ENCODE results near the gene DAB1. TPM values are rescaled to one million over a fixed set of nuclear protein-coding genes. Genes with fewer than 3 reads are reported as not detected.

The DAB1 gene
- total RNA-seq, 1 donor from 2014 or later: 10.5 TPM

DNA sequence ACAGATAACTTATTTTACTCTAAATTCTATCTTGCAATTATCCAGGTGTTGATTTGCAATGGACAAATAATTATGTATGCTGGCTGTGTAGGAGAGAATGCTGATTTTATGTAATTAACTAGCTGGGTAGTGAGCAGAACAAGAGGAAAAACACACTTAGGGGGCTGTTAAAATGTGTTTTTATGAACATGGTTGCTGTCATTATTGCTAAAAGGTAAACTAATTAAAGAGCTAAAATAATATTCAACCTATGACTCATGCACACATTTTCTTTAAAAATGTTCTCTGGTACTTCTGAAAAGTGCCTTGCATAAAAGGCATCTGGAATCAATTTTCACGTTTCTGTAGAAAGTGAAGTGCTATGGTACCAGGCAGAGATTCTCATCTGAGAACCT lies 265.3 kb downstream of the DAB1 start:
- ATAC-seq (no peak), DNase-seq (ENCODE audit: low spot score) (no peak)
- intact Hi-C loops (cut with DNase I): no loop called here

DNA sequence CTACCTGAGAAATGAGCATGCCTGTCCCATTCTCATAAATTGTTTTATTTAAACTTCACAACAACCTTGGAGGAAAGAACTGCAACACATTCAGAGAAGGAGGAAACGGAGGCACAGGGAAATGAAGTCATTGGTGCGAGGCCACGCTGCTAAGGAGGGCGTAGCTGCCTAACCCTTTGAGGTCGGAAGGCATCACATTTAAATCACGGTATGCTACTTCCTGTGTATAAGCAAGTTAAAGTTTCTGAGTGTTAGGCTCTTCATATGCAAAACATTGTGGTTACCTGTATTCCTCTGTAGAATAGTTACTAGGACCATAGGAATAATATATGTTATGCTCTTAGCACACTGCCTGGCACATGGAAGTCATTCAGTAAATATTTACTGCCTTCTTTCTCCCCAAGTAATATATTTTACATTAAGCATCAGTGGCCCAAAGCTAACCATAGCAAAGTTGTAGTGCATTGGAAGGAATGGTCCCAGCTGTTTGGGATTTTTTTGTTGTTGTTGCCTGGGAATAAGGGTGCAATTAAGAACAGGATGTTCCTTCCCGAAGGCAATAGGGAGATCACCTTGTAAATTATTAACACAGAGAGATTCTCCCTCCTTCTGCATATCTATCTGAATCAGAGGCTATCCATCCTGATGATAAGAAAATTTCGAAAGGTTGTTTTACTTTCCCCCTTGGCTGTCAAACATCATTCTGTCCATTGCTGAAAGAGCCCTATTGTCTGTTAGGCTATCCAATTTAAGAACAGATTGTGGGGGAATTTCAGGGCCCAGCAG lies 265.8 kb downstream of the DAB1 start:
- intact Hi-C loops (cut with DNase I): no loop called here
- ATAC-seq (no peak), DNase-seq (ENCODE audit: low spot score) (no peak)

DNA sequence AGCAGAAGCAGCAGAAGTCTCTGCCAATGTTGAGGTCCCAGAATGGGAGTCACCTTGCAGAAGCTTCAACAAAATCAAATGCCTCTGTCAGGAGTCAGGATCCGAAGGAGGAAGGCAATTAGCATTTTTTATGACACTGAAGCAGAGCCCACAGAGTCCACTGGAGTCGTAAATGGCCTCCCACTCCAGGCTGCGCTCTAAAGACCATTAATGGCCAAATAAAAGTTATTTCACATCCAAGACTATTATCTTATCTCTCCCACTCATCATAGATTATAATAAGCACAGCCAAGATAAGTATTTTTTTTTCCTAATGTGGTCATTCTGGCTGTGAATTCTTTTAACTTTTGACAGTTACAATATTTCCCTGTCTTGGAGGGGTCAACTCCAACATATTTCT lies 267.0 kb downstream of the DAB1 start:
- intact Hi-C loops (cut with DNase I): no loop called here
- DNase-seq (ENCODE audit: low spot score): no peak
- no peak for ATAC-seq

DNA sequence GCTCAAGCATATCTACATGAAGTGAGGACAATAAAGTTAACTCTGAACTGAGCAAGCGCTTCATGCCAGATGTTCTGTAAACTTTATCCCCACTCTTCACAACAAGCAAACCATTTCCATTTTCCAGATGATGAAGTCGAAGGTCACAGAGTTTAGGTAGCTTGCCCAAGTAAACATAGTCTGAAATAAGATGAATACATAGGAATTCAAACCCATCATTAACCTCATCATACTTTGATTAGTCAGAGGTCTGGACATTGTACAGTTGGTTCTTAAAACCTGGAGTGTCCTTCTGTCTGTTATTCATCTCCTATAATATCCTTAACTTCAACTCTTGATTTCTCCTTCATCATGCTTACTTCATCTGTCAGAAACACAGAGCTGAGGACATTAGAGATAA lies 277.8 kb downstream of the DAB1 start:
- DNase-seq (ENCODE audit: low spot score) (no peak), ATAC-seq (no peak)
- intact Hi-C loops (cut with DNase I): no loop called here

- intact Hi-C loops (cut with DNase I): no loop called here
- ATAC-seq: no peak
- DNase-seq (ENCODE audit: low spot score): no peak
Measured at GRCh38 chr1:57142999-57143398, 280.9 kb downstream of the DAB1 start.

GRCh38 chr1:57142169-57142568 lies 281.7 kb downstream of the DAB1 start:
- ATAC-seq: no peak
- intact Hi-C loops (cut with DNase I): no loop called here
- DNase-seq (ENCODE audit: low spot score): no peak

GRCh38 chr1:57138432-57139078 lies 285.3 kb downstream of the DAB1 start:
- DNase-seq (ENCODE audit: low spot score) (no peak), ATAC-seq (no peak)
- intact Hi-C loops (cut with DNase I): no loop called here

DNA sequence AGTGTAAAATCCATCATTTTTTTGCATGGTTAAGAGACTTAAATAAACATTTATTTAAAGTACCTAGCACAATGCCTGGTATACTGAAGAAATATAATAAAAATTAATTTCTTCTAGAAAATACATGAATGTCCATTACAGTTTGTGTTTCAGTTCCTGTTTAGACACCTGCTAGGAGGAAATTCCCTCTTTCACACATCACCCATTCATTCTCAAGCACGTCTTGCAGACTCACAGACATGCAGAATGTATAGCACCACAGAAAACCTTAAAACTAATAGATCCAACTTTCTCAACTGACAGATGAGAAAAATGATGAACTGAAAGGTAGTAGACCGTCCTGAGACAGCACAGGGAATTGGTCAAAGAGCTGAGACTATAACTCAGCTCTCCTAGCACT lies 285.9 kb downstream of the DAB1 start:
- DNase-seq (ENCODE audit: low spot score) (no peak), ATAC-seq (no peak)
- intact Hi-C loops (cut with DNase I): no loop called here

DNA sequence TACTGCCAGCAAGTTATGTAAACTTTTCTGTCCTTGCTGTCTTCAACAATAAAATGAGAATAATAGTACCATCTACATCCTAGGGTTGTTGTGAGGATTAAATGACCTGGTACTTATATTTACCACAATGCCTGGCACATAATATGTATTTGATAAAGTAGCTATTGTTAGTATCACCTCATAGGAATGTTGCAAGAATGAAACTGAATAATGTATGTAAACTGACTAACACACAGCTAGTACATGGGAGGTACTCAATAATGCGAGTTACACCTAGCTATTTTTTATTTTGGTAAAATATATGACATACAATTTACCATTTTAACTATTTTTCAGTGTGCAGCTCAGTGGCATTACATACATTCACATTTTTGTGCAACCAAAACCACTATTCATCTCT lies 289.1 kb downstream of the DAB1 start:
- no peak for DNase-seq (ENCODE audit: low spot score)
- intact Hi-C loops (cut with DNase I): no loop called here
- ATAC-seq: no peak

DNA sequence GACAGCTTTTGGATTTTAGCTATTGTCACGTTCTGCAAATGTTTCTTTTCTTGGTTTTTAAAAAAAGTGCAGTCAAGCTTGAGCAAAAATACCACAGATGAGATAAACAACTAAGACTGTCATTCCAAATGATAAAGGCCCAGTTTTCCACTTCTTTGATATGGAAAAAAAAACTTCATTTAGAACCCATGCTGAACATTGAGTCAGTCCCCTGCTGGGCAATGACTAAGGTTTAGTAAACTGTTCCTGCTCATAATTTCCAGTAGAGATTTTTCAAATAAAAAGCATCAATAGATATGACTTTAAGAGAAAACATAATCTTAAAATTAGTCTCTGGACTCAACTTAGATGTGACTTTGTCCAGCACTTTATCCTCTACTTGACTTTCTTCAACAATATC lies 290.2 kb downstream of the DAB1 start:
- no peak for ATAC-seq
- no peak for DNase-seq (ENCODE audit: low spot score)
- intact Hi-C loops (cut with DNase I): no loop called here

- intact Hi-C loops (cut with DNase I): no loop called here
- DNase-seq (ENCODE audit: low spot score): no peak
- ATAC-seq: no peak
Measured at GRCh38 chr1:57132993-57133622, 290.8 kb downstream of the DAB1 start.

DNA sequence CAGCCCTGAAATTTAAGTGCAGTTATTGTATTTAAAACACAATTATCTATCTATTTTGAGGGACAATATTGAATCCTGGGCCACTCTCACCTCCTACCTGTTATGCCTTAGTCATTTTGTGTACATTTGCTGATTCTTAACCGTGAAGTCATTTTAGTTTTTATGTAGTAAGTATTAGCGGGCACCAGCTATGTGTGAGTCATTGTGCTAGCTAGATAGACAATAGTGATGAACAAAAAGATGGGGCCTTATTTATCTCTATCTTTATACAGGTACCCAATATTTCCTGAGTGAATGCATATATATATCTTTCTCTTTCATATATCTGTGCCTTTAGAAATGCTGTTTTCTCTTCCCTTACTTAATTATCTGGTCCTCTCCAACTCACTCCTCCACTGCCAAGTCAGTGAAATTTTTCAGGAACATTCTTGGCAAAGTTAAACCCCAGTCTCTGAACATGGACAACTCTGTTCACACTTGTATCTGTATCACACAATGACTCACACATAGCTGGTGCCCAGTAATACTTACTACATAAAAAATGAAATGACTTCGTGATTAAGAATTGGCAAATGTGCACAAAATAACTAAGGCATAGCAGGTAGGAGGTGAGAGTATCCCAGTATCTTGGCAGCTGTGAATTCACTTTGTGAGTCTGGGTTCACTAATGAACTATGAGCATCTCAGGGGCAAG lies 292.0 kb downstream of the DAB1 start:
- intact Hi-C loops (cut with DNase I): no loop called here
- ATAC-seq: no peak
- DNase-seq (ENCODE audit: low spot score): no peak

GRCh38 chr1:57131257-57131656 lies 292.6 kb downstream of the DAB1 start:
- DNase-seq (ENCODE audit: low spot score) (no peak), ATAC-seq (no peak)
- intact Hi-C loops (cut with DNase I): no loop called here

- intact Hi-C loops (cut with DNase I): no loop called here
- DNase-seq (ENCODE audit: low spot score) (no peak), ATAC-seq (no peak)
Measured at GRCh38 chr1:57129865-57130264, 294.0 kb downstream of the DAB1 start.

GRCh38 chr1:57127976-57128375 lies 295.9 kb downstream of the DAB1 start:
- ATAC-seq (no peak), DNase-seq (ENCODE audit: low spot score) (no peak)
- intact Hi-C loops (cut with DNase I): no loop called here

DNA sequence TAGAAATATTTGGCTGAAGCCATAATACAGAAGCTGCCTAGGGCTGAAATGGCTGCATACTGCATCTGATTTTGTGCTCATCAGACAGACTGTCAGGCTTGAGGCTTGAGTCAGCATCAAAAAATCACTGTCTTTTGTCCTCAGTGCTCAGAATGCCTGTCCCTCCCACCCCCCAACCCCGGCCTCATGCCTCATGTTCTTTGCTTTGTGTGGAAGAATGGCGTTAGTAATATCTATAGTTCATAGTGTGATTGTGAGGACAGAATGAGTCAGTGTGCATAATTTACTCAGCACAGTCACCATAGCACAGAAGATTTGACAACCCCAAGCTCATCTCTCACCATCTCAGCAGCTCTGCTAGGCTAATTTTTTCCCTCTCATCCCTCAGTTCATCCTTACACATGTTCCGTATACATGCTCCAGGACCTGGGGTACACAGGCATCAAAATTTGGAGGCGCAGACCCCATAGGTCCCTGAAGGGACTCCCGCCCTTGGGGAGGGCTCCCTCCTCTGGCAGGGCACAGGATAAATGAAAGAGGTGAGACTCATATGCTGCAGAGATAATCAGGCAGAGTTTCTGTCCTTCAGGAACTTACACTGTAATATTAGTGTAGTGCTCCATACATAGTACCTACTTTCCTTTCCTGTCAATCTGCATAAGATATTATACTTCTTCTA lies 299.0 kb downstream of the DAB1 start:
- intact Hi-C loops (cut with DNase I): no loop called here
- DNase-seq (ENCODE audit: low spot score) (no peak), ATAC-seq (no peak)

- intact Hi-C loops (cut with DNase I): no loop called here
- ATAC-seq: no peak
- DNase-seq (ENCODE audit: low spot score): no peak
Measured at GRCh38 chr1:57124170-57124569, 299.7 kb downstream of the DAB1 start.

- no peak for DNase-seq (ENCODE audit: low spot score)
- no peak for ATAC-seq
- intact Hi-C loops (cut with DNase I): no loop called here
Measured at GRCh38 chr1:57122031-57122430, 301.8 kb downstream of the DAB1 start.

GRCh38 chr1:57118948-57119603 lies 304.8 kb downstream of the DAB1 start:
- DNase-seq (ENCODE audit: low spot score) (no peak), ATAC-seq (no peak)
- intact Hi-C loops (cut with DNase I): no loop called here
